Pancreas (tissue), 10 donors: Measurements from ENCODE around the gene DCDC2C. TPM values are rescaled to one million over a fixed set of nuclear protein-coding genes. Genes with fewer than 3 reads are reported as not detected.

Experiments
- ATAC-seq, 4 donors: fragments of 200-7000 bp; cut with Tn5 transposase; one replicate each; pipeline versions ENCODE4 v1.8.0 to v1.9.1; 2020; ENCODE audit warnings: mild to moderate bottlenecking in 4 of 4, moderate library complexity in 4 of 4
- DNase-seq, 6 donors: peaks; one replicate each; pipeline ENCODE4 v3.0.0-alpha.2; 2020
- FAIRE-seq: peaks from 2 replicates; lab custom pipeline; 2012; peaks lifted over from hg19 to GRCh38; lab: Jason Lieb, UNC
- H3K27ac ChIP-seq, 4 donors: fragments of 200-600 bp; sonication (generic); 1 replicate in 3 of 4; 2 replicates in 1 of 4; pipeline versions ENCODE4 v1.5.0 to v1.8.0; 2020
- H3K27me3 ChIP-seq, 4 donors: fragments of 200-600 bp; one replicate each; pipeline ENCODE4 v1.8.0; 2021
- H3K36me3 ChIP-seq, 3 donors: fragments of 200-600 bp; sonication (generic) in 1 of 3; one replicate each; pipeline versions ENCODE4 v1.5.0 to v1.8.0; 2020 to 2021
- H3K4me1 ChIP-seq, 3 donors: fragments of 200-600 bp; one replicate each; pipeline ENCODE4 v1.8.0; 2021
- H3K4me3 ChIP-seq, 4 donors: fragments of 200-600 bp; sonication (generic) in 2 of 4; one replicate each; pipeline versions ENCODE4 v1.5.0 to v1.8.0; 2020 to 2021
- H3K9me3 ChIP-seq, 4 donors: fragments of 200-600 bp; one replicate each; pipeline ENCODE4 v1.8.0; 2021
- WGBS, 2 donors: extraction: QIAGEN DNeasy Blood & Tissue Kit; methylation state at CpG; one replicate each; pipeline ENCODE4 v1.1.7; 2013; 5-methylcytosine and 5-hydroxymethylcytosine counted together
- intact Hi-C, 3 donors: fragments of 100-400 bp; cut with DNase I; formaldehyde crosslinking; loops; one replicate each; pipeline versions ENCODE4 v1.11.1 to v1.14.2; 2022
- polyA plus RNA-seq, 2 donors: library from polyadenylated mRNA; stranded (reverse); fragments of 200-250 nt; gene quantifications; one replicate each; pipeline ENCODE4 v1.2.3, GENCODE V29; 2013
- total RNA-seq, 6 donors: library from RNA; stranded (reverse); fragmentation: NEBNext Ultra II Directional in 4 of 6; extraction: Animal tissue kit (Norgen Biotek cat#: 25700) in 4 of 6; gene quantifications; one replicate each; pipeline versions ENCODE4 v1.2.1 to v1.2.4, GENCODE V29; 2021 to 2023
- TF ChIP-seq, protein P1 (sequence below), 4 donors: fragments of 200-600 bp; sonication (generic) in 3 of 4; IDR thresholded peaks; one replicate each; pipeline versions ENCODE4 v1.5.0 to v1.8.0; 2021; ENCODE audit warnings: antibody characterized with exemption in 4 of 4
- donor health status: healthy with polysubstance abuse.
- donor health status: DM: no; HTN: no; CAD: no; lungs with moderate emphysema.
- donor health status: DM: no; HTN: no; CAD: no.
- donor health status: control.
- donor health status: control.
- donor health status: Bipolar disorder and iron deficiency.
- donor health status: DM: yes; HTN: yes; CAD: no.
- donor health status: DM: no; HTN: no; CAD: no.
- donor health status: DM: no; HTN: no; CAD: no.
- donor health status: DM: yes; HTN: yes; CAD: no.

Gene DCDC2C
- total and polyA plus RNA-seq, 8 donors = not detected

DNA sequence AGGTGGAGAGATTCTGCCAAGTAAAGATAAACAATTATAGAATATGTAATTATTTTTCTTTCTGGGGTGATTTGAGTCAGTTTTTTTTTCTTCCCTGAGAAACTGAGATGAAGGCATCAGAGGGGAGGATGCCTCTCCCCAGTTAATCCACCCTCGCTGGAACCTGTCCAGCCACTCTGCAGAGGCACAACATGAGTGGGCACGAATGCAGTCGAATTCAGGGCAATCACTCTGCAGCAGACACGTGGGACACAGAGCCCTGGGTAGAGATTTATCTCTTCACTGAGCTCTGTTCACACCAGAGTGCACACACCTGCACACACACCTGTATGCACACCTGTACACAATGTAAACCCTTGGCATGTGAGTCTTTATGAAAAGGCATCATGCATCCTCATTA, 154.2 kb downstream of the DCDC2C start:
- intact Hi-C loops = no loop called here
- FAIRE-seq = no peak

DNA sequence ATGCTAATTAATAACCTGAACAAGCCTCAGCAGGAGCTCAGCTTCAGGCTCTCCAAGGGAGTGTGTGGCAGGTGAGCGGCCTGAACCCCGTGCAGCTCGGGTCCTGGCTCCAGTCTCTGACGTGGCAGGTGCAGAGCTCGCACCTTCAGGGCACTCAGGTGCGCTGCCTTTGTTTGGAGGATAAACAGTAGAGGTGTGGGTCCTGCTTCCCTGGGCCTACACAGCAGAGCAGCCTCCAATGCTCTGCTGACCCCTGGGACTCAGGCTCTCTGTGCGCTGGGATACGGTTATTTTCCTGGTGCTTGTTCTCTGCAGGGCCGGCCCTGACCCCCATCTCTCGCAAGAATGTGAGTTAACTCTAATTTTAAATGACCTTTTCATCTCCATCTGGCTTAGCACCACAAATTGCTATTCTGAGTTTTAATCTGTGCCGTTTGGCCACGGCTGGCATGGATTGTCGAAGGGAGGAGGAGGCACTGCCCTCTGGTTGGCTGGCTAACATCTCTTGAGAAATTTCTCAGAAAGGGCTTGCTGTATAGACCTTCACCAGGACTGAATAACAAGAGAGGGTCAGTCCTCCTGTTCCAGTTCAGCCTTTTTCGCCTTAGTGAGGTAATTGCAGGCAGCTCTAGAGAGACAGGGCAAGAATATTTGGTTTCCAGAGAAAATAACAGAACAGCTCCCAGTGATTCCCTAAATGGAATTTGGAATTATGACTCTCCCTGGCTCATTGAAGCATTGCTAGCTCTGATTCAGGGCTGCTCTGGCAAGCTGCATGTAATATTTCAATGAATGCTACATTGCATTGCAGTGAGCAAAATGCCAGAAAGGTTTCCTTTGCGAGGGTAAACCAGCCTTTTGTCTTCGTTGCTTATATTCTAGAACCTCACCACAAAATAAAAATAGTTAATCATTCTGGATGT, 161.8 kb downstream of the DCDC2C start:
- ATAC-seq (peak in 1 of 4 donors; percentile 18), DNase-seq (no peak), FAIRE-seq (no peak)
- TF ChIP-seq, protein P1, sequence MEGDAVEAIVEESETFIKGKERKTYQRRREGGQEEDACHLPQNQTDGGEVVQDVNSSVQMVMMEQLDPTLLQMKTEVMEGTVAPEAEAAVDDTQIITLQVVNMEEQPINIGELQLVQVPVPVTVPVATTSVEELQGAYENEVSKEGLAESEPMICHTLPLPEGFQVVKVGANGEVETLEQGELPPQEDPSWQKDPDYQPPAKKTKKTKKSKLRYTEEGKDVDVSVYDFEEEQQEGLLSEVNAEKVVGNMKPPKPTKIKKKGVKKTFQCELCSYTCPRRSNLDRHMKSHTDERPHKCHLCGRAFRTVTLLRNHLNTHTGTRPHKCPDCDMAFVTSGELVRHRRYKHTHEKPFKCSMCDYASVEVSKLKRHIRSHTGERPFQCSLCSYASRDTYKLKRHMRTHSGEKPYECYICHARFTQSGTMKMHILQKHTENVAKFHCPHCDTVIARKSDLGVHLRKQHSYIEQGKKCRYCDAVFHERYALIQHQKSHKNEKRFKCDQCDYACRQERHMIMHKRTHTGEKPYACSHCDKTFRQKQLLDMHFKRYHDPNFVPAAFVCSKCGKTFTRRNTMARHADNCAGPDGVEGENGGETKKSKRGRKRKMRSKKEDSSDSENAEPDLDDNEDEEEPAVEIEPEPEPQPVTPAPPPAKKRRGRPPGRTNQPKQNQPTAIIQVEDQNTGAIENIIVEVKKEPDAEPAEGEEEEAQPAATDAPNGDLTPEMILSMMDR (IDR thresholded peaks at IDR 0.05) = no peak
- Histone ChIP-seq H3K36me3 (no peaks in the 10 kb centered on the region), H3K4me3 (no peak overlapping the region), H3K27me3 (no peaks in the 10 kb centered on the region), H3K9me3 (no peaks in the 10 kb centered on the region), H3K4me1 (no peaks in the 10 kb centered on the region), H3K27ac (no peak overlapping the region)
- intact Hi-C loops = no loop called here
- WGBS, 2 donors = 66 to 70% methylated on average over 16 of the region's 16 CpGs

More for the DNA sequence above, 154.2 kb downstream of the DCDC2C start:
- no peaks in the 10 kb centered on the region for H3K27me3 ChIP-seq
- ATAC-seq (no peak), DNase-seq (no peak)
- TF ChIP-seq, protein P1 (IDR thresholded peaks at IDR 0.05) = no peak
- no peaks in the 10 kb centered on the region for H3K4me1 ChIP-seq
- WGBS, 2 donors = 29 to 40% methylated on average over 4 of the region's 4 CpGs
- H3K4me3 ChIP-seq = no peak overlapping the region
- no peaks in the 10 kb centered on the region for H3K36me3 ChIP-seq
- no peak overlapping the region for H3K27ac ChIP-seq
- no peaks in the 10 kb centered on the region for H3K9me3 ChIP-seq

DNA sequence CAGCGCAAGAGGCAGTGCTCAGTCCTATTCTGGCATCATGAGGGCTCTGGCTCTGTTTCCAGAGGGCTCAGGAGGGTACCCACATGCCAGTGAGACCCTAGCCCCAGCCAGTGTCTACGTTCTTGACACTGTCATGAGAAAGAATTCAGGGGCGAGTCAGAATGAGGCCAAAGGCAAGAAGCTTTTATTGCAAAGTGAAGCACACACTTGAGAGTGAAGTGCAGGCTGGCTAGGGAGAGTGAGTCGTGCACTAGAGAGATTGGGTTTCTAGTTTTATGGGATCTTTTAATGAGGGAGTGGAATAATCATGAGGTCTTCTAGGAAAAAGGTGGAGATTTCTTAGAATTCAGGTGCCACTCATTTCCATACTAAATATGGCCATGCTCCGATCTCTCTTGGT, 164.1 kb downstream of the DCDC2C start:
- Histone ChIP-seq H3K4me3 (no peak overlapping the region), H3K36me3 (no peaks in the 10 kb centered on the region), H3K27me3 (no peaks in the 10 kb centered on the region), H3K9me3 (no peaks in the 10 kb centered on the region), H3K27ac (no peak overlapping the region), H3K4me1 (no peaks in the 10 kb centered on the region)
- no peak for FAIRE-seq
- TF ChIP-seq, protein P1 (IDR thresholded peaks at IDR 0.05) = no peak
- no peak for ATAC-seq
- 67 to 74% methylated on average over 5 of the region's 5 CpGs for WGBS, 2 donors
- intact Hi-C loops = no loop called here
- DNase-seq = no peak

DNA sequence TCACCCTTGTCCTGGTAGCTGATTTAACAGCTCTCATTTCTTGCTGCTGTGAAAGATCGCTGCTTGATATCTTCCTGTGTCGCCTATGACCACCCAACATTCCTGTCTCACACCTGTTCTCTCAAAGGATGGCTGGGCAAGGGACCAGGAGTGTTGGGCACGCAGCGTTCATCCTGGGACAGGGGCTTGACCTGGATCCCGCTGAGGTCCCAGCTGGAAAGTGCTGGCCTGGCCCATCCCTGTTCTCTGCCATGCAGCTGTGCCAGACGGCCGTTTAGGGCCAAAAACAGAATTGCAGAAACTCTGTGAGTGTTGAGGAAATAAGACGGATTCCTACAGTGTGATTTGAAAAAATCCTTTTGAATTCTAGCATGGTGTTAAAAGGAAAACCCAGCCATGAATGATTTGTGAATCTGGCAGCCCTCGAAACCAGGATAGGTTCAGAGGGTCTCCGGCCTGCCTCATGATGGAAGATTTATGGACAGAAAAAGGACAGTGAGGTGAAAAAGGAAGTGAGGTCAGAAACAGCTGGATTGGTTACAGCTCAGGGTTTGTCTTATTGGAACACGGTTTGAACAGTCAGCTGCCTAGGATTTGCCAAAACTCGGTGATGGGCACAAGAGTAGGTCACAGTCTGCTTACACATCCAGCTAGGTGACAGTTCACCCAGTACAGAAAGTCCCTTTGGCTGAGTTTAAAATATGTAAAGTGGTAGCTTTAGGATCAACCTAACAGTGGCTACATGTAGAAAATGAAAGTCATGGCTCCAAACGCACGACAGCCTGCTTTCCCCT, 164.8 kb downstream of the DCDC2C start:
- no peaks in the 10 kb centered on the region for H3K27me3 ChIP-seq
- no peak overlapping the region for H3K27ac ChIP-seq
- ATAC-seq (no peak), DNase-seq (no peak), FAIRE-seq (no peak)
- H3K4me1 ChIP-seq = no peaks in the 10 kb centered on the region
- WGBS, 2 donors = 57 to 74% methylated on average over 14 of the region's 14 CpGs
- TF ChIP-seq, protein P1 (IDR thresholded peaks at IDR 0.05) = no peak
- H3K9me3 ChIP-seq = no peaks in the 10 kb centered on the region
- intact Hi-C loops = no loop called here
- H3K4me3 ChIP-seq = no peak overlapping the region
- no peaks in the 10 kb centered on the region for H3K36me3 ChIP-seq
